HepG2 (cell line): ENCODE data around the gene NANOGP8. TPM values are rescaled to one million over a fixed set of nuclear protein-coding genes. Genes with fewer than 3 reads are reported as not detected.

Experiments used
- ARID4A ChIP-seq: sonication (generic); formaldehyde crosslinking; IDR thresholded peaks from 2 replicates; pipeline ENCODE4 v1.5.0; 2020; ENCODE audit warnings: mild to moderate bottlenecking, missing genetic modification reagents, borderline replicate concordance
- ATM ChIP-seq: fragments of 450-650 bp; IDR thresholded peaks from 2 replicates; pipeline ENCODE4 v1.7.1; 2017; ENCODE audit warnings: mild to moderate bottlenecking, borderline replicate concordance
- MTF2 ChIP-seq: sonication (generic); formaldehyde crosslinking; IDR thresholded peaks from 2 replicates; pipeline ENCODE4 v1.5.0; 2020; ENCODE audit warnings: missing genetic modification reagents, borderline replicate concordance
- RBM22 ChIP-seq: fragments of 200-400 bp; formaldehyde crosslinking; optimal IDR thresholded peaks from 2 replicates; pipeline ENCODE3; 2017; ENCODE audit warnings: mild to moderate bottlenecking, low read length, moderate library complexity
- SNAPC4 ChIP-seq: sonication (generic); formaldehyde crosslinking; IDR thresholded peaks from 2 replicates; pipeline ENCODE4 v1.4.0; 2020; ENCODE audit warnings: mild to moderate bottlenecking, missing genetic modification reagents
- ZFP90 ChIP-seq: sonication (generic); formaldehyde crosslinking; IDR thresholded peaks from 2 replicates; pipeline ENCODE4 v1.8.0; 2022; ENCODE audit warnings: missing genetic modification reagents, mild to moderate bottlenecking, inconsistent platforms, borderline replicate concordance
- ZNF598 ChIP-seq: sonication (generic); formaldehyde crosslinking; IDR thresholded peaks from 2 replicates; pipeline ENCODE4 v1.5.1; 2020; ENCODE audit warnings: mild to moderate bottlenecking, missing genetic modification reagents, borderline replicate concordance
- ZSCAN20 ChIP-seq: sonication (generic); formaldehyde crosslinking; IDR thresholded peaks from 2 replicates; pipeline ENCODE4 v1.4.0; 2020; ENCODE audit warnings: missing genetic modification reagents, mild to moderate bottlenecking, borderline replicate concordance
- polyA plus RNA-seq, 8 experiments: library from polyadenylated mRNA; depleted of rRNA in 3 of 8; stranded (reverse) in 7 of 8; unstranded in 1 of 8; fragments of >200 nt; fragmentation: Illumina TruSeq in 4 of 8; extraction: Trizol in 4 of 8; gene quantifications; 2 replicates each; pipeline versions ENCODE4 v1.2.1 to v1.2.3, GENCODE V29; 2011 to 2016; ENCODE audit warnings: low read depth in 4 of 8, missing spikeins in 1 of 8, mixed read lengths in 1 of 8; ENCODE audit not compliant: insufficient read depth in 1 of 8
- total RNA-seq, 5 experiments: library from RNA; depleted of rRNA; stranded (reverse); fragments of >200 nt; fragmentation: Illumina TruSeq; extraction: Trizol; gene quantifications; 2 replicates each; pipeline ENCODE4 v1.2.3, GENCODE V29; 2016; ENCODE audit warnings: low read depth in 1 of 5

NANOGP8 gene
- total and polyA plus RNA-seq, 2 of the 13 experiments (the other 11 are each of a cell fraction or from before 2014, with no cell fraction given): 0.27 TPM; not detected in 1

- TF ChIP-seq SNAPC4 (CRISPR knock-in tag) (no peak), MTF2 (CRISPR knock-in tag) (no peak), RBM22 (no peak), ZNF598 (CRISPR knock-in tag) (no peak), ARID4A (no peak), ZSCAN20 (no peak), ZFP90 (CRISPR knock-in tag) (no peak), ATM (no peak)
These were observed 23.8 kb downstream of the NANOGP8 start (continued) for GRCh38 chr15:35061161-35061824.
